ENCODE data around the gene CCR2. TPM values are rescaled to one million over a fixed set of nuclear protein-coding genes. Genes with fewer than 3 reads are reported as not detected.

Gene CCR2
- total and polyA plus RNA-seq, 2 experiments from 2014 or later = not detected

Other genes with a start within 250 kb of the CCR2 start
- gene CCR1, start 145.8 kb upstream of the CCR2 start, total RNA-seq (2014; rRNA removed; shearing (Covaris generic)) = not detected in 2 replicates
- 0.12 TPM in 1 of 2 replicates, not detected in the other for gene CCR1, start 145.8 kb upstream of the CCR2 start, polyA plus RNA-seq (2016; fragmentation: Nextera tagmentation; extraction: Ambion mirVana)
- gene CCR3, start 111.7 kb upstream of the CCR2 start, total RNA-seq (2014; rRNA removed; shearing (Covaris generic)) = not detected in 2 replicates
- gene CCR3, start 111.7 kb upstream of the CCR2 start, polyA plus RNA-seq (2016; fragmentation: Nextera tagmentation; extraction: Ambion mirVana) = not detected in 2 replicates
- gene CCR5, start 16.8 kb downstream of the CCR2 start, total RNA-seq (2014; rRNA removed; shearing (Covaris generic)) = not detected in 2 replicates
- gene CCR5, start 16.8 kb downstream of the CCR2 start, polyA plus RNA-seq (2016; fragmentation: Nextera tagmentation; extraction: Ambion mirVana) = not detected in 2 replicates
- not detected in 2 replicates for gene CCRL2, start 53.1 kb downstream of the CCR2 start, total RNA-seq (2014; rRNA removed; shearing (Covaris generic))
- not detected in 2 replicates for gene CCRL2, start 53.1 kb downstream of the CCR2 start, polyA plus RNA-seq (2016; fragmentation: Nextera tagmentation; extraction: Ambion mirVana)
- gene LTF, start 110.8 kb downstream of the CCR2 start, total RNA-seq (2014; rRNA removed; shearing (Covaris generic)) = 1.3 and 3.5 TPM in 2 replicates
- gene LTF, start 110.8 kb downstream of the CCR2 start, polyA plus RNA-seq (2016; fragmentation: Nextera tagmentation; extraction: Ambion mirVana) = 0.73 and 0.89 TPM in 2 replicates
- 0.97 TPM in 1 of 2 replicates, not detected in the other for gene RTP3, start 143.9 kb downstream of the CCR2 start, total RNA-seq (2014; rRNA removed; shearing (Covaris generic))
- 0.16 TPM in 1 of 2 replicates, not detected in the other for gene RTP3, start 143.9 kb downstream of the CCR2 start, polyA plus RNA-seq (2016; fragmentation: Nextera tagmentation; extraction: Ambion mirVana)
- 5.5 and 7.1 TPM in 2 replicates for gene LRRC2, start 212.2 kb downstream of the CCR2 start, total RNA-seq (2014; rRNA removed; shearing (Covaris generic))
- gene LRRC2, start 212.2 kb downstream of the CCR2 start, polyA plus RNA-seq (2016; fragmentation: Nextera tagmentation; extraction: Ambion mirVana) = 4.0 and 6.5 TPM in 2 replicates

Data from GM23338 (cell line).